Subcutaneous abdominal adipose tissue (tissue), 5 donors: ENCODE data around the gene SPIRE1.

Experiments used
- H3K27ac ChIP-seq: one replicate; pipeline ENCODE4 v1.7.0; 2013; ENCODE audit warnings: low read depth, mild to moderate bottlenecking, inconsistent platforms, low read length, moderate library complexity
- H3K27me3 ChIP-seq, 5 donors: one replicate each; pipeline ENCODE4 v1.7.0; 2013; ENCODE audit warnings: low read length in 5 of 5, inconsistent platforms in 1 of 5; ENCODE audit not compliant: control insufficient read depth in 5 of 5, insufficient read depth in 4 of 5
- H3K36me3 ChIP-seq, 5 donors: one replicate each; pipeline ENCODE4 v1.7.0; 2013; ENCODE audit warnings: low read length in 5 of 5; ENCODE audit not compliant: control insufficient read depth in 5 of 5, insufficient read depth in 5 of 5
- H3K4me1 ChIP-seq, 5 donors: one replicate each; pipeline ENCODE4 v1.7.0; 2013; ENCODE audit warnings: low read length in 5 of 5, mild to moderate bottlenecking in 3 of 5, moderate library complexity in 1 of 5; ENCODE audit not compliant: control insufficient read depth in 5 of 5, insufficient read depth in 5 of 5
- H3K4me3 ChIP-seq, 5 donors: one replicate each; pipeline ENCODE4 v1.7.0; 2013; ENCODE audit warnings: low read length in 5 of 5, low read depth in 1 of 5
- H3K9ac ChIP-seq, 5 donors: one replicate each; pipeline ENCODE4 v1.7.0; 2013; ENCODE audit warnings: low read length in 5 of 5, mild to moderate bottlenecking in 4 of 5, moderate library complexity in 3 of 5
- H3K9me3 ChIP-seq, 5 donors: one replicate each; pipeline ENCODE4 v1.7.0; 2013; ENCODE audit warnings: low read length in 5 of 5; ENCODE audit not compliant: control insufficient read depth in 5 of 5
- donor health status: healthy.
- donor health status: healthy.
- donor health status: healthy.
- donor health status: healthy.
- donor health status: healthy.

The SPIRE1 gene

DNA sequence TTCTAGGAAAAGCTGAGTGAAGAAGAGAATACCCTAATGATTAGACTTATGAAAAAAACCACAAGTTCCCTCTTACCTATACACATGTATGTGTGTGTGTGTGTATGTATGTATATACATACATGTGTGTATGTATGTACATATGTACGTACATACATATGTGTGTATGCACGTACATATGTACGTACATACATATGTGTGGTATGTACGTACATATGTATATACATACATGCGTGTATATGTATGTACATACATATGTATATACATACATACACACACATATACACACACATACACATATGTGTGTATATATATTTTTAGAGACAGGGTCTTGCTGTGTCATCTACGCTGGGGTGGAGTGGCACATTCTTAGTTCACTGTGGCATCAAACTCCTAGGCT lies 196.6 kb downstream of the SPIRE1 start:
- Histone ChIP-seq H3K4me1 (no peaks in the 10 kb centered on the region), H3K27ac (no peak overlapping the region), H3K9me3 (no peaks in the 10 kb centered on the region), H3K9ac (no peak overlapping the region), H3K27me3 (no peaks in the 10 kb centered on the region), H3K36me3 (peaks cover 14 to 55% (median 37%) of the 10 kb centered on the region in 5 donors), H3K4me3 (no peak overlapping the region)

- Histone ChIP-seq H3K4me3 (no peak overlapping the region), H3K9ac (no peak overlapping the region), H3K27me3 (no peaks in the 10 kb centered on the region), H3K27ac (no peak overlapping the region), H3K9me3 (no peaks in the 10 kb centered on the region), H3K4me1 (no peaks in the 10 kb centered on the region), H3K36me3 (peaks cover 14 to 55% (median 37%) of the 10 kb centered on the region in 5 donors)
These were observed 197.0 kb downstream of the SPIRE1 start for GRCh38 chr18:12460874-12461273.

DNA sequence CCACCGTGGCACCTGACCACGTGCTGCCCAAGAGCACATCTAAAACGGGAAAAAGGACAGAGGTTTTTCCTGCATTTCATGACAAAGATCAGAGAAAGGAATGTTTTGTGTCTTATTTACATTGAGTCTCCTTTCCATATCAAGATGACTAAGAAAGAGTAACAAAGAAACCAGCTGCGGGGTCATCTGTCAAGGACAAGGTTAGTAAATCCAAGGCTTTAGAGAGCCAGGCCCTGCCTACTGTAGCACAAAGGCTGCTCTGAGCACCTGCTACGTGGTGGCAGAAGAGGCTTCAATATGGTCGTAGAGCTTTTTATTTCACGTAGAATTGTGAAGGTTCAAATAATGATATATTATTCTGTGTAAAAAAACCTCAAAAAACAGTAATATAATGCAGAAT lies 199.1 kb downstream of the SPIRE1 start:
- Histone ChIP-seq H3K27ac (no peak overlapping the region), H3K9ac (no peak overlapping the region), H3K36me3 (peaks cover 15 to 58% (median 37%) of the 10 kb centered on the region in 5 donors), H3K9me3 (no peaks in the 10 kb centered on the region), H3K4me3 (no peak overlapping the region), H3K4me1 (no peaks in the 10 kb centered on the region), H3K27me3 (no peaks in the 10 kb centered on the region)

DNA sequence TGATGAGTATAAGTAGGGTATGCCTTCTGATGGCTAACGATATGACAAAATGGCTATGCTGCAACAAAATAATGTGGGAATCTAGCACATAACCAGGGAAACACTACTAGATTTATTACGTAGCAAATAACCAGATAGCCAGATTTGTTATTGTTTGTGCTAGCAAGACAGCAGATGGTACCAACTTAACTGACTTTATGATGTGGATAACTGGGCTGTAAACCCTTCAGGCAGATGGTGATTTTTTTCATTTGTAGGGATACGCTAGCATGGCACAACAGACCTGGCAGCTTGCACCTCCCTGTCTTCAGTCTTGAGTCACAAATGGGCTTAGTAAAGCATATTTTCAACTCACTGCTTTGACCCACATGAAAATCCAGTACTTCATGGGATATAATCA lies 201.5 kb downstream of the SPIRE1 start:
- Histone ChIP-seq H3K9me3 (no peaks in the 10 kb centered on the region), H3K27ac (no peak overlapping the region), H3K9ac (no peak overlapping the region), H3K36me3 (peaks cover 10 to 56% (median 32%) of the 10 kb centered on the region in 5 donors), H3K4me3 (no peak overlapping the region), H3K4me1 (no peaks in the 10 kb centered on the region), H3K27me3 (no peaks in the 10 kb centered on the region)

- H3K27ac ChIP-seq = no peak overlapping the region
- peaks cover 6 to 50% (median 27%) of the 10 kb centered on the region in 5 donors for H3K36me3 ChIP-seq
- no peaks in the 10 kb centered on the region for H3K9me3 ChIP-seq
- H3K4me1 ChIP-seq = no peaks in the 10 kb centered on the region
- H3K27me3 ChIP-seq = no peaks in the 10 kb centered on the region
- no peak overlapping the region for H3K9ac ChIP-seq
- H3K4me3 ChIP-seq = no peak overlapping the region
These were observed 202.4 kb downstream of the SPIRE1 start for GRCh38 chr18:12455496-12455895.

- Histone ChIP-seq H3K27me3 (no peaks in the 10 kb centered on the region), H3K9ac (no peak overlapping the region), H3K9me3 (no peaks in the 10 kb centered on the region), H3K36me3 (peaks cover 12 to 51% (median 25%) of the 10 kb centered on the region in 5 donors), H3K4me1 (peaks cover 0 to 4% (median 0%) of the 10 kb centered on the region in 5 donors), H3K4me3 (no peak overlapping the region), H3K27ac (no peak overlapping the region)
These were observed 205.1 kb downstream of the SPIRE1 start for GRCh38 chr18:12452784-12453183.

DNA sequence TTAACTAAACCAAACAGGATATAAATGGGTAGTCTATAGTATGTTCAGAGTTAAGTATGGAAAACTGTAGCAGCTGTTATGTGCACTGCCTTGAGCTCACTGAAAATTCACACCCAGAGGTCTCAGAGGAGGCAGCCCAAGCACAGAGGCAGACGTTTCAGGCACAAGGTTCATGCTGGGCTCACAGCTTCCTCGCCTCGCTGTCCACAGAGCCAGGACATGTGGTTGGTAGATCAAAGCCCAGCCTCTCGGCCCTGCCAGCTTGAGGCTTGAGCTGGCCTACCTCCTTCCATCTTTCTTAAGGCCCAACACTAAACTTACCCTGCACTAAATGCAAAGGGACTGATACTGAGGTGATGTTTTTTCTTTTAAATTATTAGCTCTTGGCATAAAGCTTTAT lies 206.5 kb downstream of the SPIRE1 start:
- Histone ChIP-seq H3K4me3 (no peak overlapping the region), H3K36me3 (peaks cover 19 to 55% (median 25%) of the 10 kb centered on the region in 5 donors), H3K4me1 (peaks cover 0 to 4% (median 0%) of the 10 kb centered on the region in 5 donors), H3K27me3 (no peaks in the 10 kb centered on the region), H3K9ac (no peak overlapping the region), H3K27ac (no peak overlapping the region), H3K9me3 (no peaks in the 10 kb centered on the region)

DNA sequence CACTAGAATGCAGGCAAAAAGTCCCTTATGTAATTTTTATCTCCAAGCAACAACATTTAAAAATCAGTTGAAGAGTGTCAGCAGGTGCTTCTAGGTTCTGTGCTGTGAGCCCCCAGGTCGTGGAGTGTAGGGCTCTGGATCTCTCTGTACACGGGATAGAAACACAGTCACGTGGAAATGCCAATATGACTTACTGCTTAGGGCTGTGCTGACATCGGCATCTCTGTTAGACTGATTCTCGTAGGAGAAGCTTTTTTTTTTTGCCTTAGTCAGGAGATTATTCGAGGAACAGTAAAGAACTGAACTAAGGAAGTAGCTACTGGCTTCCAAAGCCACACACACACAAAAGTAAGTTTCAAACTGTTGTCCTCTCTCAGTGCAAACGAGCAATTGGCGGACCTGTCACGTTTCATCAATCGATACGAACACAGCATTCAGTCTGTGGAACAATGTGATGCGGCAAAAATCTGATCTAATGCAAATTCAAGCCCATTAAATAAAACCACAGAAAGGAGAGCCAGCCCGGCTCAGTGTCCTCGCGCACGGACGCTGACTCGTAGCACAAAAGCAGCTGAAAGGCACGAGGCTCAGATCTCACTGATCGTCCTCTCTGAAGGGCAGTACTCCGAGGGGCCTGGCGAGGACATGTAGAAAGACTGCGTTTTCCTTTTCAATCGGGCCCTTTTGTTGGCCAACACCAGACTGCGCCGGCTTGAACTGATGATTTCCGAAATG lies 208.7 kb downstream of the SPIRE1 start:
- peaks cover 20 to 51% (median 32%) of the 10 kb centered on the region in 5 donors for H3K36me3 ChIP-seq
- no peaks in the 10 kb centered on the region for H3K27me3 ChIP-seq
- H3K4me3 ChIP-seq = no peak overlapping the region
- H3K9ac ChIP-seq = no peak overlapping the region
- H3K4me1 ChIP-seq = peaks cover 0 to 4% (median 0%) of the 10 kb centered on the region in 5 donors
- no peak overlapping the region for H3K27ac ChIP-seq
- peaks cover 0 to 10% (median 3%) of the 10 kb centered on the region in 5 donors for H3K9me3 ChIP-seq

GRCh38 chr18:12445554-12445953 lies 212.4 kb downstream of the SPIRE1 start:
- H3K9ac ChIP-seq = no peak overlapping the region
- H3K27ac ChIP-seq = no peak overlapping the region
- H3K9me3 ChIP-seq = peaks cover 0 to 17% (median 11%) of the 10 kb centered on the region in 5 donors
- peaks cover 0 to 4% (median 0%) of the 10 kb centered on the region in 5 donors for H3K4me1 ChIP-seq
- no peak overlapping the region for H3K4me3 ChIP-seq
- peaks cover 12 to 31% (median 25%) of the 10 kb centered on the region in 5 donors for H3K36me3 ChIP-seq
- H3K27me3 ChIP-seq = no peaks in the 10 kb centered on the region

DNA sequence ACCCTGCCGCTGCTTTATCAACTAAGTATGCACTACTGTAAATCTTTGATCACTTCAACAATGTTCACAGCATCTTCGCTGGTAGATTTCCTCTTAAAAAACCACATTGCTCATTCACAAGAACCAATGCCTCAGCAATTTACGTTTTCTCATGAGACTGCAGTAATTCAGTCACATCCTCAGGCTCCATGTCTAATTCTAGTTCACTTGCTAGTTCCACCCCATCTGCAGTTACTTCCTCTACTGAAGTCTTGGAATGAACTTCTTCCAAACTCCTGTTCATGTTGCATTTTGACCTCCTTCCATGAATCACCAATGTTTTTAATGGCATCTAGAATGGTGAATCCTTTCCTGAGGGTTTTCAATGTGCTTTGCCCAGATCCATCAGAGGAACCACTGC lies 214.4 kb downstream of the SPIRE1 start:
- Histone ChIP-seq H3K36me3 (peaks cover 4 to 25% (median 18%) of the 10 kb centered on the region in 5 donors), H3K4me3 (no peak overlapping the region)

More for the DNA sequence above, 214.4 kb downstream of the SPIRE1 start:
- Histone ChIP-seq H3K9me3 (peaks cover 0 to 17% (median 11%) of the 10 kb centered on the region in 5 donors), H3K27me3 (no peaks in the 10 kb centered on the region), H3K4me1 (no peaks in the 10 kb centered on the region), H3K27ac (no peak overlapping the region), H3K9ac (no peak overlapping the region)
